ENCODE results near the gene VEZF1. TPM values are rescaled to one million over a fixed set of nuclear protein-coding genes. Genes with fewer than 3 reads are reported as not detected.

VEZF1 gene
- total RNA-seq, 4 donors from 2014 or later: 29.7 to 49.3 (median 39.5) TPM

DNA sequence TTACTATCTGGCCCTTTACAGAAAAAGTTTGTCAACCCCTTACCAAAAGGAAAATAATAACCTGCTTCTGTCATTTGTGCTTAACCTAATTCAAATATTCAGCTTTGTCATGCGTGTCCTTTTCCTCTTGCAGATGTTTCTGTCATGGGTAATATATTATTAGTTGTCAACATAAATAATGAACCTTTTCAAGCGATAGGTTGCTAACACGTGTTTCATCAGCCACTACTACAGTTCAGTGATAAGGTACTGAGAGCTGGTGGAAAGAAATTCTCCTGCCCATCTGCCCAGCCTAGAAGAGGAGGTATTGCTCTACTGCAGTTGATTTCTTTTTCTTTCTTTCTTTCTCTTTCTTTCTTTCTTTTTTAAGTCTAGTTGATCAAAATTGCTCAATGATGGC is 31.0 kb upstream of the VEZF1 start:
- no peak overlapping the region for H3K27ac ChIP-seq
- TF ChIP-seq POLR2A (IDR thresholded peaks at IDR 0.05): no peak
- TF ChIP-seq, protein P1, sequence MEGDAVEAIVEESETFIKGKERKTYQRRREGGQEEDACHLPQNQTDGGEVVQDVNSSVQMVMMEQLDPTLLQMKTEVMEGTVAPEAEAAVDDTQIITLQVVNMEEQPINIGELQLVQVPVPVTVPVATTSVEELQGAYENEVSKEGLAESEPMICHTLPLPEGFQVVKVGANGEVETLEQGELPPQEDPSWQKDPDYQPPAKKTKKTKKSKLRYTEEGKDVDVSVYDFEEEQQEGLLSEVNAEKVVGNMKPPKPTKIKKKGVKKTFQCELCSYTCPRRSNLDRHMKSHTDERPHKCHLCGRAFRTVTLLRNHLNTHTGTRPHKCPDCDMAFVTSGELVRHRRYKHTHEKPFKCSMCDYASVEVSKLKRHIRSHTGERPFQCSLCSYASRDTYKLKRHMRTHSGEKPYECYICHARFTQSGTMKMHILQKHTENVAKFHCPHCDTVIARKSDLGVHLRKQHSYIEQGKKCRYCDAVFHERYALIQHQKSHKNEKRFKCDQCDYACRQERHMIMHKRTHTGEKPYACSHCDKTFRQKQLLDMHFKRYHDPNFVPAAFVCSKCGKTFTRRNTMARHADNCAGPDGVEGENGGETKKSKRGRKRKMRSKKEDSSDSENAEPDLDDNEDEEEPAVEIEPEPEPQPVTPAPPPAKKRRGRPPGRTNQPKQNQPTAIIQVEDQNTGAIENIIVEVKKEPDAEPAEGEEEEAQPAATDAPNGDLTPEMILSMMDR (IDR thresholded peaks at IDR 0.05): no peak
- no peaks in the 10 kb centered on the region for H3K36me3 ChIP-seq
- no peaks in the 10 kb centered on the region for H3K27me3 ChIP-seq
- H3K4me1 ChIP-seq: no peaks in the 10 kb centered on the region
- DNase-seq: no peak
- H3K9me3 ChIP-seq: no peaks in the 10 kb centered on the region
- no peak overlapping the region for H3K4me3 ChIP-seq

DNA sequence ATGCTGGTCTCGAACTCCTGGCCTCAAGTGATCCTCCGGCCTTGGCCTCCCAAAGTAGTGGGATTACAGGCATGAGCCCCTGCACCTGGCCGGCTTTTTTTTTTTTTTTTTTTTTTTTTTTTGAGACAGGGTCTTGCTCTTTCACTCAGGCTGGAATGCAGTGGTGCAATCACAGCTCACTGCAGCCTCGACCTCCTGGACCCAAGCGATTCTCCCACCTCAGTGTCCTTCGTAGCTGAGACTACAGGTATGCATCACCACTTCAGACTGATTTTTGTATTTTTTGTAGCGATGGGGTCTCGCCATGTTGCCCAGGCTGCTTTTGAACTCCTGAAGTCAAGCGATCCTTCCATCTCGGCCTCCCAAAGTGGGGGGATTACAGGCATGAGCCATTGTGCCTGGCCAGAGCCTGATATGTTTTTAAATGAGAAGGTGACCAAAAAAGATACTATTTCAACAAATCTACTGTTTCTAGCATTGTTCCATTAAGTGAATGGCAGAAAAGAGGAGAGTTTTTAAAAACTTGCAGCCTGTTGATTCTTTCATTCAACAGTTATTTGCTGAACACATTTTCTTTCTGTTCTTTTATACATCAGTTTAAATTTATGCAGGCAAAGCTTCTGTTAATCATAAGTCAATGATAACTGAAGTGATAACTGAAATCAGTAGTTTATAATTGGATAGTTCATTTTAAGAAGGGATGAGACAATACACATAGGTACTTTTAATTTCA is 22.2 kb upstream of the VEZF1 start:
- DNase-seq: no peak
- H3K27ac ChIP-seq: no peak overlapping the region
- H3K9me3 ChIP-seq: no peaks in the 10 kb centered on the region
- peaks cover 0 to 5% (median 0%) of the 10 kb centered on the region in 3 donors for H3K36me3 ChIP-seq
- no peaks in the 10 kb centered on the region for H3K27me3 ChIP-seq
- TF ChIP-seq POLR2A (IDR thresholded peaks at IDR 0.05): no peak
- TF ChIP-seq, protein P1 (IDR thresholded peaks at IDR 0.05): no peak
- no peak overlapping the region for H3K4me3 ChIP-seq
- H3K4me1 ChIP-seq: peaks cover 0 to 17% (median 4%) of the 10 kb centered on the region in 4 donors

DNA sequence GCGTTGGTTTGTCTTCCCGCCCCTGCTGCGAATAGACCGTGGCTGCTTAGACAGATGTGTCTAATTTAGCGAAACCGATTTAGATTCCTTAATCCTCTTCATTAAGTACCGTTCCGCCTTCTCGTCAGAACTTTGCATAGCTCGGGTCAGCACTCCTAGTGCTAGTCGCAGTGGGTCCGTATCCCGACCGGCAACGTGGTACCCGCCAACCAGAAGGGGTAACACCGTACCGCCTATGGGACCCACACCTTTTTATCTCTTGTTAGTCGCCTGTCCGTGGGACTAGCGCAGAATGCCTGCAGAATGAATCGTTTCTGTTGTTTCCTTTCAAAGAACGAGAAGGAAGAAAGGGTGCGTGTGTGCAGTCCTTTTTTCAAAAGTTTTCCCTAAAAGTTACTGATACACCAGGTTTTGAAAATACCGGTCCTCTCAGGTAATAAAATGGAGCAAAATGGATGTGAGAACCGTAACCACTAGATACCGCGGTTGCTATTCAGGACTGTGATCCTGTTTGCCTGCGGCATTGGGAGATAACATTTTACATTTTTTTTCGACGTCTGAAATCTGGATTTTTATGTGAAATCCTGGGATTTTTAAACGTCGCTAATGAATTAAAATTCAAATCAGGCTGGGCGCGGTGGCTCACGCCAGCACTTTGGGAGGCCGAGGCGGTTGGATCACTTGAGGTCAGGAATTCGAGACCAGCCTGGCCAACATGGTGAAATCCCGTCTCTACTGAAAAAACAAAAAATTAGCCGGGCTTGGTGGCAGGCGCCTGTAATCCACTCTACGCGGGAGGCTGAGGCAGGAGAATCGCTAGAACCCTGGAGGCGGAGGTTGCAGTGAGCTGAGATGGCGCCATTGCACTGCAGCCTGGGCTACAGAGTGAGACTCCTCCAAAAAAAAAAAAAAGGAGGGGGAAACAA is 20.0 kb upstream of the VEZF1 start:
- DNase-seq: no peak
- Histone ChIP-seq H3K27ac (peak overlapping the region; percentile 90 to 98 (median 96)), H3K9me3 (no peaks in the 10 kb centered on the region), H3K4me3 (peak overlapping the region; percentile 80 to 90 (median 85)), H3K27me3 (no peaks in the 10 kb centered on the region), H3K36me3 (peaks cover 0 to 26% (median 0%) of the 10 kb centered on the region in 3 donors), H3K4me1 (peaks cover 0 to 36% (median 4%) of the 10 kb centered on the region in 4 donors)
- no peak for TF ChIP-seq POLR2A (IDR thresholded peaks at IDR 0.05)
- TF ChIP-seq, protein P1 (IDR thresholded peaks at IDR 0.05): no peak

DNA sequence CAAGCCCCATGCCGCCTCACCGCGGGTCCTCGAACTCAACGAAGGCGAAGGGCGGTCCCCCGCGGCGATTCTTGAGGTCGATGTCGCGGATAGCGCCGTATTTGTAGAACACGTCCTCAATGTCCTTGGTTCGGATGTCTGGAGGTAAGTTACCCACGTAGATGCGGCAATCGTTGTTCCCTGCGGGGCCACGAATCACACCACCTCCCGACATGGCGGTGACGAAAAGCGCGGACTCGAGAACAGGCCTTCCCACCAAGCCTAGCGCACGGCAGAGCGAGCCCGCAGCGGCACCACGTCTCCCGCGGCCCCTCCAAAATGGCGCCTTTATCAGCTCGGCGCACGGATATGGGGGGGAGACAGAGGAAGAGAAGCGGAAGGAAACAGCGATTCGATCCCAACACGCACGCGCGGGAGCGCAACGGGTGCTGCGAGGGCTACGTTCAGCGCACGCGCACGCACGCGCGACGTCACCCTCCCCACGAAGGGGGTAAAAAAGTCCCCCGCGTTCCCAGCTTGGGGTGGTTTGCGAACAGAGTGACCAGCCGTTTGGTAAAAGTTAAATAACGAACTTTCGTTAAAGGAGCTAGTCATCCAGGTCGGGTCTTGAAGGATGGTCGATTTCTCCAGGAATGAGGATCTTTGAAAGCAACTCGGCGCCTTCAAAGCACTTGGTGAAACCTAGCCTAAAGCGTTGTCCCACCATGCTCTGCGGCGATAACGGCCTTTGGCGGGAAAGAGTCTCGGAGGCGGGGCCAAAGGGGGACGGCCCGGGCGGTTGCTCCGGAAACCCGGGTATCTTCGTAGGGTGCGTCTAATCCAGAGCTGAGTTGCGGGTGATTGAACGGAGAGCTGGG is 19.1 kb upstream of the VEZF1 start, which contains the start of gene SRSF1:
Gene SRSF1 (minus strand): TSS at position 323 of the 857 bp plus-strand sequence. CDS start 109 bp downstream, at position 214.
- no peaks in the 10 kb centered on the region for H3K9me3 ChIP-seq
- TF ChIP-seq POLR2A (IDR thresholded peaks at IDR 0.05): peak; percentile 84 to 94
- TF ChIP-seq, protein P1 (IDR thresholded peaks at IDR 0.05): no peak
- peak; percentile 94 to 98 (median 97) for DNase-seq
- H3K27ac ChIP-seq: peak within 1 kb of the TSS; percentile 90 to 98 (median 96)
- H3K4me1 ChIP-seq: peaks cover 0 to 45% (median 4%) of the 10 kb centered on the region in 4 donors
- H3K4me3 ChIP-seq: peak within 1 kb of the TSS; percentile 80 to 90 (median 85)
- peaks cover 0 to 35% (median 0%) of the 10 kb centered on the region in 3 donors for H3K36me3 ChIP-seq
- H3K27me3 ChIP-seq: no peaks in the 10 kb centered on the region

DNA sequence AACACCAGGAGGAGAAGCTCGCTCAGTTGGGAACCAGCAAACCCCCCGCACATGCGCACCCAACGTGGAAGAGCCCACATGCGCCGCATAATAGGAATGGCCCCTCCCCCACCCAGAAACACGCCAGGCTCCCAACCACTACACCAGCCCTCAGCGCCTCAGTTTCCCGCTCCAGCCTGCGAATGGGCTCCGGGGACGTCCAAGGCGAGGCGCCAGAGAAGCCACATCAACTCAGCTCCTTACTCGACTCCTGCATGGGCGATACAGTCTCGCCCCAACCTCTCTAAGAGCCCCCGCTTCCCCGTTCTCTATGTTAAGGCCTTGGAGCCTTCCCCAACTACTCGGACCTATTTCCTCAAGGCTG is 18.5 kb upstream of the VEZF1 start:
- peak overlapping the region; percentile 80 to 90 (median 85) for H3K4me3 ChIP-seq
- H3K9me3 ChIP-seq: no peaks in the 10 kb centered on the region
- peaks cover 0 to 45% (median 4%) of the 10 kb centered on the region in 4 donors for H3K4me1 ChIP-seq
- H3K27me3 ChIP-seq: no peaks in the 10 kb centered on the region
- peak; percentile 76 to 86 (median 78) for DNase-seq
- peaks cover 0 to 37% (median 0%) of the 10 kb centered on the region in 3 donors for H3K36me3 ChIP-seq
- TF ChIP-seq, protein P1 (IDR thresholded peaks at IDR 0.05): no peak
- no peak for TF ChIP-seq POLR2A (IDR thresholded peaks at IDR 0.05)
- H3K27ac ChIP-seq: peak overlapping the region; percentile 90 to 98 (median 96)
